GM19035 (cell line): ENCODE results near the gene RASGRP2.

Source experiments
- ATAC-seq: cut with Tn5 transposase; IDR thresholded peaks from one replicate; pipeline ENCODE4 v1.9.1; 2021; ENCODE audit not compliant: unreplicated experiment

RASGRP2 gene

GRCh38 chr11:64742087-64742888, 1.7 kb downstream of the RASGRP2 start:
- ATAC-seq, result no peak

DNA sequence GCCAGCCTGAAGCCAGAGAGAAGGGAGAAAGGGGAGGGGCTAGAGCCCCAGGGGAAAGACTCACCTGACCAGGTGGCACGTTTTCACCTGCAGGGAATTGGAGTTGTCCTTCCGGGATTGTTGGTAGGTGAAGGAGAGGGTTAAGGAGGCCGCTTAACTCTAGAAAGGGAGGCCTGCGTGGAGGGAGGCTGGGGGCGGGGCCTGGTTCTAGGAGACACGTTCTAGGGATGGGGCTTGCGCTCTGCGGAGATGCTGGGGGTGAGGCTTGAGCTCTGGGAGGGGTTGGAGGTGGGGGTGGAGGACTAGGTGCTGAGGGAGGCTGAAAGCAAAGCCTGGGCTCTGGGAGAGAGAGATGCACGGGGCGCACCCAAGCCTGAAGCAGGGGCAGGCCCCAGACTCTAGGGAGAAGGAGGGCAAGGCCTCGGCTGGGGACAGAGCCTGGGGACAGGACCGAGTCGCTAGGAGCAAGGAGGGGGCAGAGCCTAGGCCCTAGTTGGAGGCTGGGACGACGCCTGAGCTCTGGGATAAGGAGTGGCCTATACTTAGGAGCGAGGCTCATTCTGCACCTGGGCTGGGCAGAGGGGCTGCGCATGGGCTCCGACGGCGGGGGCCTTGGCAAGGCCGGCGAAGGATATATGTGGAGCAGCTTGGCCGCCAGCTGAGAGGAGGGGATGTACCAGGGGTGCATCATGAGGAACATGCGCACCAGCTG, 2.4 kb downstream of the RASGRP2 start:
- no peak for ATAC-seq

GRCh38 chr11:64739871-64740270, 4.1 kb downstream of the RASGRP2 start:
- no peak for ATAC-seq

DNA sequence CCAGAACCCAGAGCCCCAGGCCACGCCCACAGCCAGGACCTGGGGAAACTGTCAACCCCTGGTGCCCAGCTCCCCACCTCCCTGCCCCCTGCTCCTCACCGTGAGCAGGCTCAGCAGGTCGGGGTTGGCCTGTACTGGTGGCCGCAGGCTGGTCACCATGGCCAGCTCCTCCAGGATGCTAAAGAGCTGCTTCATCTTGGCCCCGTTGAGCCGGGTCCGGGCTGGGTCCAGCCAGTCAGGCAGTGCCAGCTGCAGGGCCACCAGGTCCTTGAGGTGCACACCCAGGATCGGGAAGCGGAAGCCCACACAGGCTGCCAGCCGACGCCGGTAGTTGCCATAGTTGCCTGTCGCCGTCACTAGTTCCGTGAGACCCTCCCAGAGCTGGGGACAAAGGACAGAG, 7.3 kb downstream of the RASGRP2 start:
- ATAC-seq, result no peak

DNA sequence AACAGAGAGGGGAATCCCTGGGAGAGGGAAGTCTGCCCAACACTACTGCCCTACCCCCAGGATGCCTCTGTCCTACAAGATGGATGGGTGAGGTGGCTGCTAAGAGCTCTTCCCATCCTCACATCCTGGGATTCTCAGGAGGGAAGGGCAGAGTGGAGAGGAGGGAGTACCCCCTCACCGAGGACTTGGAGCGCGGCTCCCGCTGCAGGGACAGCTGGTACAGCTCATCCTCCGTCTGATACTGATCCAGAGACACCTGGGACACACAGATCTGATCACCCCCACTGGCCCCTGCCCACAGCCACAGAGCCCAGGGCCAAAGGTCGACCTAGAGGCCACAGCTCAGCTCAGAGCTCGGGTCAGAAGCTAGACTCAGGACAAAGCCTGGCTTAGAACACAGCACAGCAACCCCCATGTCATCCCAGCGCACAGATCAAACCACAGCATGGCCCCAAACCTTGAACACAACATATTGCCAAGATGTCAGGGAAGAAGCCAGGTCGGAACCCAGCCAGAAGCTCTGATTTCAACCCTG, 8.2 kb downstream of the RASGRP2 start:
- ATAC-seq, result no peak

- ATAC-seq, result no peak
These were observed 8.9 kb downstream of the RASGRP2 start for GRCh38 chr11:64734811-64735724.

GRCh38 chr11:64731601-64732000, 12.3 kb downstream of the RASGRP2 start:
- no peak for ATAC-seq

GRCh38 chr11:64729851-64730382, 14.0 kb downstream of the RASGRP2 start:
- ATAC-seq, result no peak

DNA sequence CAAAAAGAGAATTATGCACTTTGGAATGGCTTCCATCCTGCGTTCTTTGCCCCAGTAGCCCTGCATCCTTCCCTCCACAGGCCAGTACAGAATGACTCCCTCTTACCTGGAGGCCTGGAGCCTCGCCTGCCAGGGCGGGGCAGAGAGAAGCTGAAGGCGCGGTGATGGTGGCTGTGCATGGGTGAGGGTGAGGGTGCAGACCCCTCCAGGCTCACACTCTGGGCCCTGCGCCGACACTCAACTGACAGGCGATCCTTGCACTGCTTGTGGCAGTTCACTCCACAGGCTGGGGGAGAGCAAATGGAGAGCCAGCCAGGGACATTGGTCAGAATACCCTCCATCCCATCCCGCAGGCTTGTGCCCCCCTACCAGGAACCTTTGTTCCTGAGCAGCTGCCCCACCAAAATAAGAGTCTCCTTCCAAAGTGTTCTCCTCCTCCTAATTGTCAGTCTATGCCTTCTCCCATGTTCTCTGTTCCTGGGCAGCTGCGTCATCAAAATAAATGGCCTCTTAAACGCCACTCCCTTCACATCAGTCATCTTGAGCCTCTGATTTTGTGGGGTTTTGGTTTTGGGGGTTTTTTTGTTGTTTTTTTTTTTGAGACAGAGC, 15.1 kb downstream of the RASGRP2 start:
- no peak for ATAC-seq

DNA sequence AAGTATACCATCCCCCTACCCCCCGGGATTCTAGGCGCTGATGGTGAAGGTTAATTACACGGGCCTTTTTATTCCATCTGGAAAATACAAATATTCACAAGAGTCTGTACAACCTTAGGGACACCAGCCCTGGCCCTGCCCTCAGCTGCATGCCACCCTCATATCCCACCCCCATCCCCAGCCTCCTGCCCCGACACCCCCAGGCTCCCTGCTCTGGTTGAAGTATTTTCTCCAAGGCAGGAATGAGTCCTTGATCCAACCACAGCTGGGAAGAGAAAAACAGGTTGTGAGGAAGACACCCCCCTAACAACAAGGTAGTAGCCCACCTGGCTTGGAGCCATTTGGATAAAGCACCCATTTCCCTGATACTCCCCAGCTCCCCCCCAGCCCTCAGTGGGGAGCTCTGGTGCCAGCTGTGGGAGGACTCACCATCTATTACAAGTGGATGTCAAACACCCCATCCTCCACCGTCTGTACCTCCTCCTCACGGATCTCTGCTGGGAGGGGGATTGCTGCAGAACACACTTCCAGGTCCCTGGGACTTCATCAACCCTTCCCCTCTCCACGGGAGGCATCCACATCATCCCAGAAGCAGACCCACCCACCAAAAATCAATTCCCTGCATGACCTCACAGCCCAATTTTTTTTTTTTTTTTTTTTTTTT, 16.9 kb downstream of the RASGRP2 start:
- ATAC-seq, result no peak

- no peak for ATAC-seq
These were observed 17.7 kb downstream of the RASGRP2 start for GRCh38 chr11:64726211-64726641.

DNA sequence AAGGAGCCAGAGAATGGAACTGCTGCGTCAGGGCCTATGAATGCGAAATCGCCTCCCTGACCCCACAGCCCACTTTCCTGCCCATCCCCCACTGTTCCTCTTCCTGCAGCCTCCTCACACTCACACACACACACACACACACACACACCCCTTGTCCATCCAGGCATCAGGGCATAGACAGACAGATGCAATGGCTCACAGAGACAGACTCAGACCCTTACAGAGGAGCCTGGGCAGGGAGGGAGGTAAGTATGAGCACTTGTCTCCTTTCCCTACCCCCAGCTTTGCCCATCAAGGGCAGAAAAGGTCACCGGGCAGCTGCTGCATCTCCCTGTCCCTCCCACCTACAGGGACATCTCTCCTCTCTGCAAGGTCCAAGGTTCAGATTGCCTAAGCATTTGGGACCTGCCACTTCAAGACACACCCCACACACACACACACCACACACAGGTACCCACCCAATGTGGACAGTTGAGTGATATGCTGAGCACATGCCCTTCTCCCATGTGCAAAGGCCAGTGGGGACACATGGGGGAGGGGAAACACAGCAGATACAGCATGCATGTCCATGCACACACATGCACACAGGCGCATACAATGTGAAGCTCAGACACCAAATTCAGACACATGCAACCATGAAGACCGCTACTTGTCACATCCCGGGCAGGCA, 18.9 kb downstream of the RASGRP2 start:
- no peak for ATAC-seq

GRCh38 chr11:64723907-64724862, 19.8 kb downstream of the RASGRP2 start:
- no peak for ATAC-seq

DNA sequence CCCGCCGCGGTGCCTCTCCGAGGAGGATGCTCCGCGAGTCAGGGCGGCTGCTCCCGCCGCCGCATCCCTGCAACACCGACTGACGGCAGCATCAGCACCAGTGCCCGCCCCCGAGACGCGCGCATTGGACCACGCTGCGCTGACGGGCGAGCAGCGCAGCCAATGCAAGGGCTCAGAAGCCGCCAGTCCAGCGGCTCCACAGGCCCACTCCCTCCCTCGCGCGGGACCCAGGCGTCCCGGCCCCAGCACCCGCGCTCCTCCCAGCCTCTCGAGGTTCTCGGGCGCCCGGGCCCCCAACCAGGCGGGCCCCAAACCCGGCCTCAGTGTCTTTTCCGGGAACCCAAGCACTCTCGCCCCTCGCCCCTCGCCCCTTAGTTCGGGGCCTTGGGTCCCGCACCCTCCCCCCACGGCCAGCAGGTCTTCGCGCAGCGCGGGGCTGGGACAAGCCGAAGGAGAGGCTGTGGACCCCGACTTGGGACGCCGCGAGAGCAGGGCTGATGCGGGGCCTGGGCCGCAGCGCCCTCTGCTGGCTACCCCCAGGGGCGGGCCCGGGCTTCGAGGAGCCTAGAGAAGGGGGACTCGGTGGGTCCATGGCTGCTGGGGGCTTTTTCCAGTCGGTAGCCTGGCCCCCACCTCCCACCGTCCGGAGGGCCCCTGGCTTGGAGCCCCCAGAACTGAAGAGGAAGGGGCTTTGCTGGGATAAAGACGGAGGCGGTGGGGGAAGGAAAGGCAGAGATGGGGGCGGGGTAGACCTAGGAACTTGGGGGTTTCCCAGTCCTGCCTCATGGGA, 20.6 kb downstream of the RASGRP2 start, which contains the start of gene NRXN2:
Gene NRXN2, minus strand, starts transcription at position 81 of the 790 bp plus-strand sequence. CDS start 9,498 bp downstream, outside the sequence.
- peak; percentile 91 for ATAC-seq

DNA sequence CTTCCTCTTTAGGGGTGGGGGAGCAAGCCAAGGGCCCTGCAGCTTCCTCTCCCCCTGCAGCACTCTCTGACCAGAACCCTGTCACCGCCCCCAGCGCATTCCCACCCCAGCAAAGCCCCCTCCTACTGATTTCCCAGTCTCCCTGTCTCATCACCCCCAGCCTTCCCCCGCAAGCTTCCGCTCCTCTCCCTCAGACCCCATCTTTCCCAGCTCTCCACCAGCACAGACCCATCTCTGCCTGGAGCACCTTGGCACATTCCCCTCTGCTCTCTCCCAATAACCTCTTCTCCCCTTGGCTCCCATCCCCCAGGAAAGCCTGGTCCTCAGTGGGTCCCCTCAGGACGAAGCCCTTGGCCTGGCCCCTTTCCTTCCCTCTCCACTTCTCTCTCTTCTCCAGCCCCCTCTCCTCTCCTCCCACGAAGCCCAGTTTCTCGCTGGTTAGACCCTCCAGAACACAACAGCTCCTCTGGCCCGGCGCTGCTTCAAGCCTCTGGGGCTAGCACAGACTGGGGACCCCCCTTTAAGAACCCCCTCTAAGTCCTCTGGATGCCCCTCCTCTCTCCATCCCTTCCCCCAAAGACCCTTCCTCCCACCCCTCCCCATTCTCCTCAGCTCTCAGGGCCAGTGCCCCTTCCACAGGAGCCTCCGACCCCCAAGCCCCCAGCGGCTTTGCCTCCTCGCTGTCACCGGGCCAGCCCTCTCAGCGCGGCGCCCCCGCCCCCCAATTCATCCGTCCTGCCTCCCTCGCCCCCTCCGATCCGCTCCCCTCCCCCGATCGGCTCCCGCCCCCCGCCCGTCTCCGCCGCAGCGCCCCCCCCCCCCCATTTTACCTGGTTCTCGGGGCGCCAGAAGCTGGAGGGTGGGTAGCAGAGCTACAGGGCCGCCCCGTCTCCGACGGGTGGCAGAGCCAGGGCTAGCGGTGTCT, 21.5 kb downstream of the RASGRP2 start:
- no peak for ATAC-seq

DNA sequence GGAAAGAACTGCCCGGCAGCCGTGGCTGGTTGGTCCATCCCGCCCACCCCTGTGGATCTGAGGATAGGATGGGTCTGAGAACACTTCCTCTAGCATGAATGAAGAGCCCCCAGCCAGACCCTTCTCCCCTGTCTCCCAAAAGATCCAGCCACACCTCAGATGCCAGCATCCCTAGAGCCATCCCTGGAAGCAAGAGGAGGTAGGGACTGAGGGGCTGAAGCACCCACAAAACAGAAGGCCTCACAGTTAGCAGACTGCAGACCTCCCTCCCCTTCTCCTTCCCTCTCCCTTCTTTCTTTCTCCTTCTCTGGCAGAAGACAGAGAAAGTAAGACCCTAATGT, 22.6 kb downstream of the RASGRP2 start:
- no peak for ATAC-seq
